Testis (tissue), 2 donors: ENCODE data around the gene EXOC7.

Experiments
- POLR2A ChIP-seq: fragments of 450-650 bp; IDR thresholded peaks from one replicate; pipeline ENCODE4 v1.6.1; 2017; ENCODE audit warnings: antibody characterized with exemption, mild to moderate bottlenecking, moderate library complexity
- TF ChIP-seq, protein P1 (sequence below), 3 experiments: fragments of 450-650 bp in 2 of 3; fragments of 200-600 bp in 1 of 3; sonication (generic) in 1 of 3; IDR thresholded peaks; one replicate each; pipeline ENCODE4 v1.5.1; 2016 to 2019; ENCODE audit warnings: antibody characterized with exemption in 3 of 3, mild to moderate bottlenecking in 2 of 3, moderate library complexity in 1 of 3

DNA sequence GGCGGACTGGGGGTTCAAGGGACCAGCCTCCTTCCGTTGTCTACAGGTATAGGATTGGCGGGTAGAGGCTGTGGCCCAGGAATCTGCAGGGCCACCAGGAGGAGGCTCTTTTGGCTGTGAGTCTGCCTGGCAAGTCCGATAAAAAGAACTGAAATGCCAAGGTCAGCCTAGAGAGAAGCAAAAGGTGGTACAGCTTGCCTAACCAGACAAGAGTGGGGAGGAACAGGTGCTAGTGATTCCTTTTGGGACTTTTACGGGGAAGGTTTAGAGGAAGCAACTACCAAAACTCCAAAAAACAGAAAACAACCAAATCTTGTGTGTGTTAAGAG, 70.8 kb downstream of the EXOC7 start:
- TF ChIP-seq, protein P1, sequence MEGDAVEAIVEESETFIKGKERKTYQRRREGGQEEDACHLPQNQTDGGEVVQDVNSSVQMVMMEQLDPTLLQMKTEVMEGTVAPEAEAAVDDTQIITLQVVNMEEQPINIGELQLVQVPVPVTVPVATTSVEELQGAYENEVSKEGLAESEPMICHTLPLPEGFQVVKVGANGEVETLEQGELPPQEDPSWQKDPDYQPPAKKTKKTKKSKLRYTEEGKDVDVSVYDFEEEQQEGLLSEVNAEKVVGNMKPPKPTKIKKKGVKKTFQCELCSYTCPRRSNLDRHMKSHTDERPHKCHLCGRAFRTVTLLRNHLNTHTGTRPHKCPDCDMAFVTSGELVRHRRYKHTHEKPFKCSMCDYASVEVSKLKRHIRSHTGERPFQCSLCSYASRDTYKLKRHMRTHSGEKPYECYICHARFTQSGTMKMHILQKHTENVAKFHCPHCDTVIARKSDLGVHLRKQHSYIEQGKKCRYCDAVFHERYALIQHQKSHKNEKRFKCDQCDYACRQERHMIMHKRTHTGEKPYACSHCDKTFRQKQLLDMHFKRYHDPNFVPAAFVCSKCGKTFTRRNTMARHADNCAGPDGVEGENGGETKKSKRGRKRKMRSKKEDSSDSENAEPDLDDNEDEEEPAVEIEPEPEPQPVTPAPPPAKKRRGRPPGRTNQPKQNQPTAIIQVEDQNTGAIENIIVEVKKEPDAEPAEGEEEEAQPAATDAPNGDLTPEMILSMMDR (IDR thresholded peaks at IDR 0.05), result no peak
- no peak for TF ChIP-seq POLR2A
